GM12878 (cell line): Measurements from ENCODE around the gene SMIM20. TPM values are rescaled to one million over a fixed set of nuclear protein-coding genes. Genes with fewer than 3 reads are reported as not detected.

Experiments used
- ATAC-seq: fragments of 200-7000 bp; cut with Tn5 transposase; 3 replicates; pipeline ENCODE4 v1.9.1; 2020; ENCODE audit warnings: mild to moderate bottlenecking, moderate library complexity
- BruUV-seq: library from RNA; stranded (reverse); fragments of 400-500 nt; replicated peaks from 2 replicates; lab custom pipeline; 2021; lab: Mats Ljungman, UMichigan
- CTCF ChIA-PET: fragments of 300-600 bp; sonication (Branson Sonifier 250); formaldehyde crosslinking; extraction: SDS; loops from one replicate; lab custom pipeline; 2021; ENCODE audit warnings: inconsistent platforms; lab: Yijun Ruan, JAX
- POLR2A ChIA-PET: fragments of 350-600 bp; formaldehyde crosslinking; extraction: SDS; loops from one replicate; lab custom pipeline; 2021; ENCODE audit warnings: inconsistent platforms; lab: Charles Lee
- RAD21 ChIA-PET: fragments of 300-600 bp; sonication (Branson Sonifier 250); formaldehyde crosslinking; loops from one replicate; lab custom pipeline; 2023; ENCODE audit warnings: antibody characterized with exemption; ENCODE audit not compliant: unreplicated experiment; lab: Charles Lee
- SMC1A ChIA-PET: fragments of 300-600 bp; sonication (Branson Sonifier 250); formaldehyde crosslinking; loops from one replicate; lab custom pipeline; 2023; ENCODE audit not compliant: unreplicated experiment, uncharacterized antibody; lab: Charles Lee
- DNase-seq: peaks from one replicate; pipeline ENCODE4 v3.0.0-alpha.2; 2011; ENCODE audit warnings: low read depth, low spot score
- FAIRE-seq: peaks from 3 replicates; lab custom pipeline; 2011; peaks lifted over from hg19 to GRCh38; lab: Jason Lieb, UNC
- H2AFZ ChIP-seq: 2 replicates; pipeline ENCODE4 v1.6.0; 2011; ENCODE audit warnings: low read depth, low read length, control low read depth; ENCODE audit not compliant: control insufficient read depth
- H3K27ac ChIP-seq: 2 replicates; pipeline ENCODE4 v1.5.1; 2011; ENCODE audit warnings: control low read depth; ENCODE audit not compliant: control insufficient read depth, insufficient read depth
- H3K27me3 ChIP-seq, 2 experiments: replicated peaks in 1 of 2; 2 replicates each; pipeline versions ENCODE4 v1.6.0 to v1.6.1; 2011; ENCODE audit warnings: low read length in 1 of 2; ENCODE audit not compliant: control insufficient read depth in 2 of 2, insufficient read depth in 2 of 2
- H3K36me3 ChIP-seq, 2 experiments: 2 replicates each; pipeline ENCODE4 v1.5.1; 2011; ENCODE audit warnings: low read length in 1 of 2; ENCODE audit not compliant: control insufficient read depth in 2 of 2, insufficient read depth in 2 of 2
- H3K4me1 ChIP-seq: 2 replicates; pipeline ENCODE4 v1.6.1; 2011; ENCODE audit warnings: mild to moderate bottlenecking, low read length, moderate library complexity, mixed read lengths; ENCODE audit not compliant: control insufficient read depth, insufficient read depth
- H3K4me2 ChIP-seq: 2 replicates; pipeline ENCODE4 v1.6.0; 2011; ENCODE audit warnings: control low read depth; ENCODE audit not compliant: control insufficient read depth, insufficient read depth
- H3K4me3 ChIP-seq: fragments of 200-600 bp; sonication (generic); 2 replicates; pipeline ENCODE4 v1.5.1; 2016
- H3K79me2 ChIP-seq: 2 replicates; pipeline ENCODE4 v1.6.0; 2011; ENCODE audit warnings: low read length; ENCODE audit not compliant: control insufficient read depth, insufficient read depth
- H3K9ac ChIP-seq: 2 replicates; pipeline ENCODE4 v1.8.0; 2011; ENCODE audit warnings: low read length, control low read depth, mixed read lengths; ENCODE audit not compliant: control insufficient read depth, insufficient read depth
- H3K9me3 ChIP-seq: replicated peaks from 3 replicates; pipeline ENCODE4 v1.5.1; 2011; ENCODE audit warnings: mild to moderate bottlenecking, low read length; ENCODE audit not compliant: control insufficient read depth, insufficient read depth
- H4K20me1 ChIP-seq: 2 replicates; pipeline ENCODE4 v1.6.0; 2011; ENCODE audit not compliant: control insufficient read depth, insufficient read depth
- ETV6 ChIP-seq, 2 experiments: fragments of 450-650 bp in 1 of 2; IDR thresholded peaks in 1 of 2; conservative IDR thresholded peaks in 1 of 2; 2 replicates each; pipeline ENCODE4 v1.6.1; 2014; ENCODE audit warnings: antibody characterized with exemption in 1 of 2, borderline replicate concordance in 1 of 2, low read depth in 1 of 2, mild to moderate bottlenecking in 1 of 2, moderate library complexity in 1 of 2
- HDAC2 ChIP-seq: fragments of 200-600 bp; sonication (generic); IDR thresholded peaks from 2 replicates; pipeline ENCODE4 v1.6.1; 2017
- HDAC6 ChIP-seq: fragments of 200-600 bp; sonication (generic); IDR thresholded peaks from one replicate; pipeline ENCODE4 v1.8.0; 2017; ENCODE audit warnings: antibody characterized with exemption; ENCODE audit not compliant: unreplicated experiment
- PKNOX1 ChIP-seq: fragments of 450-650 bp; IDR thresholded peaks from 2 replicates; pipeline ENCODE4 v1.6.1; 2016; ENCODE audit warnings: mild to moderate bottlenecking
- WGBS: methylation state at CpG from one replicate; pipeline ENCODE4 v1.1.6; 2016; ENCODE audit warnings: low lambda C conversion rate; ENCODE audit not compliant: insufficient replicate concordance, insufficient coverage; ENCODE audit errors: missing lambda C conversion rate; 5-methylcytosine and 5-hydroxymethylcytosine counted together
- in situ Hi-C: fragments of 300-500 bp; cut with MboI; formaldehyde crosslinking; loops from 9 replicates; pipeline ENCODE4 v1.14.3; 2018; ENCODE audit warnings: mixed read lengths
- intact Hi-C: fragments of 100-400 bp; cut with micrococcal nuclease; formaldehyde crosslinking; loops from one replicate; pipeline ENCODE4 v1.14.2; 2022; ENCODE audit not compliant: unreplicated experiment
- polyA plus RNA-seq, 11 experiments: library from polyadenylated mRNA; depleted of rRNA in 4 of 11; unstranded in 6 of 11; stranded (reverse) in 5 of 11; fragments of >200 nt; fragmentation: Nextera tagmentation in 4 of 11; fragmentation: Illumina TruSeq in 1 of 11; extraction: Ambion mirVana in 4 of 11; extraction: Trizol in 1 of 11; gene quantifications; 1 replicate in 1 of 11; 2 replicates in 10 of 11; pipeline versions ENCODE4 v1.2.1 to v1.2.3, GENCODE V29; 2011 to 2016; ENCODE audit warnings: inconsistent platforms in 2 of 11, missing spikeins in 2 of 11, low read depth in 1 of 11
- total RNA-seq, 4 experiments: library from RNA; depleted of rRNA in 3 of 4; stranded (reverse); fragments of >200 nt in 3 of 4; fragmentation: Illumina TruSeq in 1 of 4; extraction: Trizol in 1 of 4; gene quantifications; 2 replicates each; pipeline versions ENCODE4 v1.2.1 to v1.2.3, GENCODE V29; 2013 to 2021

SMIM20 gene
- total and polyA plus RNA-seq, 10 of the 15 experiments (the other 5 are each of a cell fraction or from before 2014, with no cell fraction given), result 17.3 to 38.0 (median 28.8) TPM

GRCh38 chr4:25872851-25873631 lies 41.0 kb upstream of the SMIM20 start:
- FAIRE-seq (no peak), DNase-seq (no peak), ATAC-seq (no peak)
- Histone ChIP-seq H3K79me2 (no peaks in the 10 kb centered on the region), H3K36me3 (no peaks in the 10 kb centered on the region), H3K27ac (no peak overlapping the region), H3K4me3 (no peak overlapping the region), H2AFZ (no peak overlapping the region; the same call in 1 of the 2 replicates), H3K27me3 (no peaks in the 10 kb centered on the region; a peak in 2 of 4 replicates), H3K9me3 (peaks cover 12% of the 10 kb centered on the region; the same call in 2 of the 3 replicates), H3K4me2 (no peak overlapping the region), H3K4me1 (peaks cover 81% of the 10 kb centered on the region), H4K20me1 (no peaks in the 10 kb centered on the region), H3K9ac (no peak overlapping the region)
- WGBS, result 43% methylated on average over 13 of the region's 13 CpGs
- ChIA-PET RAD21 (interaction anchor here (0.7 to 1.2 kb wide), 5 partner anchors 8 to 341 kb away, joined by 3 read pairs; partner anchors contain the start of gene SMIM20), POLR2A (interaction anchor here (1.0 to 1.3 kb wide), 5 partner anchors 9 to 40 kb away, joined by 3 to 8 read pairs (median 4); no protein-coding TSS in a partner anchor), CTCF (interaction anchor here (1.1 to 1.5 kb wide), 2 partner anchors 11 to 13 kb away, joined by 3 read pairs; no protein-coding TSS in a partner anchor), SMC1A (interaction anchor here (0.7 to 1.6 kb wide), 7 partner anchors 13 to 41 kb away, joined by 3 to 7 read pairs (median 5); partner anchors contain the start of gene SMIM20)
- no TSS peak for BruUV-seq
- no peak for TF ChIP-seq HDAC6
- TF ChIP-seq ETV6 (conservative IDR thresholded peaks at IDR 0.05 in 1 of 2, IDR thresholded peaks at IDR 0.05 in 1 of 2; ENCODE audit: borderline replicate concordance in 1 of 2, low read depth in 1 of 2), result no peak
- no peak for TF ChIP-seq PKNOX1
- TF ChIP-seq HDAC2, result no peak
- in situ Hi-C loops, result no loop called here
- intact Hi-C loops, result no loop called here
